Smooth muscle cell of the brain vasculature (primary cell): Measurements from ENCODE around the gene ARV1.
"Not testable (repeated sequence)": the region's sequence is repeated elsewhere in the genome, so short reads cannot be mapped to it uniquely, and the experiment has no call there.

Source experiments
- DNase-seq: peaks from one replicate; pipeline ENCODE4 v3.0.0-alpha.2; 2012; ENCODE audit warnings: low read depth, low spot score

ARV1 gene

DNA sequence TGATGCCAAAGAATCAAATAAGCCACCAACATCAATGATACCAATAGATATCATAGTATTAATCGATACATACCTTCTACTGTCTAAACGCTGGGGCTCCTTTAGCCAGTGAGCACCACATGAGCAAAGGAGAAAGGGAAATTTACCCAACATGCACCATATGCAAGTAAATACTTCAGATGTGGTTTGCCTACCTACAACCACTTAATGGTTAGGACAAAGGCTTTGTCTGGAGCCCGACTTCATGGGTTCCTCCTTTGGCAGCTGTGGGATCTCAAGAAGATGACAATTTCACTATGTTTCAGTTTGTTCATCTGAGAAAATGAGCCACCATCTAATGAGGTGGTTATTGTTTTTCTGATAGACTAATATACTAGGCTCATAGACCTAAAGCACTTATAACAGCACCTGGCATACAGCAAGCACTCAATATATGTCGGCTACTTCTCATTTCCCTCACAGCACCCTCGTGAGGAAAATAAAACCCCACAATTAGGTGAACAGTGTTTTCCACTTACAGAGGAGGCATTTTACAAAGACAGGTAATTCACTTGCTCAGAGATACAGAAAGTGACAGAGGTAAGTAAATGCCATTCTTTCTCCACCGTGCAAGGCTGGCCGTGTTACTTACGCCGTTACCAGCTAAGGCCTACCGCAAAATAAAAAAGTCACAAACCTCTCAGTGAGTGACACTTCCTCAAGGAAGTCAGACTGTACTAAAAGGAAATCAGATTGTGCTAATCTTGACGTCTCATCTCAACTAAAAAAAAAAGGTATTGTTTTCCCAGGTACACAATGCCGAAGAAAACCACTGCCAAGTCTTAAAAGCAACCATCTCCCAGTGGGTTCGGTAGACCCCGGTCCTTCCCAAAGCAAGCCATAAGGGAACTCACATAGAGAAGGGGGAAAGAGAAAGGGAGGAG, 1.8 kb upstream of the ARV1 start:
- DNase-seq: no peak

GRCh38 chr1:230977761-230978490, 968 bp upstream of the ARV1 start:
- no peak for DNase-seq

GRCh38 chr1:230979389-230979716, 459 bp downstream of the ARV1 start:
- DNase-seq: no peak

GRCh38 chr1:230979952-230980351, 1.1 kb downstream of the ARV1 start:
- DNase-seq: no peak

DNA sequence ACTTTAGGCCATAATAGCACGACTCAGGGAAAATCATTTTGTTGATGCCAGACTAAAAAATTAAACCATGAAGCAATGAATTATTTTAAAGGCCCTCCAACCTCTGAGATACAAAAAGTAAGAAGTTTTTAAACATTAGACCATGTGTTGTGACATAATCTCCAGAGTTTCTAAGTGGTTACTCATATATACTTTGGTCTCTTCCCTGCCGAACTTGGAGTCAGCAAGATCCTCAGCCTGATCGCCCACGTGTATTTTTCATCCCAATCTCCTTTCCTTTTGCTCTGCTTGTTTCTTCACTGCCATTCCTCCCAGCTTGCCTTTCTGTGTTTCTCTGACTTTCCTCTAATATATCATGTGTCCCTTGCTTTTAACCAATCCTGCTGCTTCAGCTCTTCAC, 3.8 kb downstream of the ARV1 start:
- no peak for DNase-seq

DNA sequence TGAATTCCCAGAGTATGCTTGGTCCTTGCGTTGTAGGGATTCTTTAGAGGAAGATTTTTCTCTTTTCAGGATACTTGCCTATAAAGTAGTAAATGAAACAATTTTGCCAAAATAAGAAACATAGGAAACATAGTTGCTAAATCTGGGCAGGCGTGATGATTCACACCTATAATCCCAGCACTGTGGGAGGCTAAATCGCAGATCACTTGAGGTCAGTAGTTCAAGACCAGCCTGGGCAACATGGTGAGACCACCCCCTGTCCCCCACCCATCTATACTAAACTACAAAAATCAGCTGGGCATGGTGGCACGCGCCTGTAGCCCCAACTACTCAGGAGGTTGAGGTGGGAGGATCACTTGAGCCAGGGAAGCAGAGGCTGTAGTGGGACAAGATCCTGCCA, 4.9 kb downstream of the ARV1 start:
- DNase-seq: no peak

DNA sequence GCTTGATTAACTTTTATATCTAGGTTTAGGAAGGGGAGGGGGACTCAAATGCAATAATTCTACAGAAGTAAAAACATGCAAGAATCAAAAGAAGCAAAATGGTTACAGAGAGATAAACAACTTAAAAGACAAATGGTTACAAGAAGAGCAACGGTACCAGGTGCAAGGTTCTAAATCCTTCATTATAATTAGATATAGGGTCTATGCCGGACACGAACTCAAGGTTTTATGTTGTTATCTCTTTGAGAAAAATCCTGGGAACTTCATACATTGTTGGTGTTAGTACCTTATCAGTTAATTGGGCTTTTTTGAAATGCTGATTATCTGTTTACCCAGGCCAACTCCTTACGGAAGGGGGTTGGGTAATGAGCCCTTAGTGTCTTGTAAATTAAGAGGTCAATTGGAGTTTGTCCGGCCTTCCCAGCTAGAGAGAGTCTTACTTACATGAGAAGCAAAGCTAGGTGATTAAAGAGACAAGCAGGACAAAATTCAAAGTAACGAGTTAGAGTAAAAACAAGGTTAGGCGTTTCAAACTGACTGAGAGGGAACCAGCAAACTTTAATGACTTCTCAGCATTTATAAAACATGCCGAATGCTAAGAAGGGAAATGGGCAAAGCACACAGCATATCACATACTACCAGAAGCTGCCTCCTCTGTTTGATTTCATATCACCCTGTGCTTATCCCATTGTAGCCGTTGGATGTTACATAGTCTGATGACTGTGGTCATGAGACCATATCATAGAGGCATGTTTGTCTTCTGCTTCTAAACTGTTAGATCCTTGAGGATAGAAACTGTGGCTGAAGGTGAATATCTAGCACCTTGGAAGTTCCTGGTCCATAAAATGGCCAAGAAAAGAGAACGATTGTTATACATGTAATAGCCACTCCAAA, 6.0 kb downstream of the ARV1 start:
- not testable (repeated sequence) for DNase-seq

GRCh38 chr1:230985711-230986110, 6.8 kb downstream of the ARV1 start:
- DNase-seq: no peak

- no peak for DNase-seq
Measured at GRCh38 chr1:230986976-230987375, 8.1 kb downstream of the ARV1 start.

DNA sequence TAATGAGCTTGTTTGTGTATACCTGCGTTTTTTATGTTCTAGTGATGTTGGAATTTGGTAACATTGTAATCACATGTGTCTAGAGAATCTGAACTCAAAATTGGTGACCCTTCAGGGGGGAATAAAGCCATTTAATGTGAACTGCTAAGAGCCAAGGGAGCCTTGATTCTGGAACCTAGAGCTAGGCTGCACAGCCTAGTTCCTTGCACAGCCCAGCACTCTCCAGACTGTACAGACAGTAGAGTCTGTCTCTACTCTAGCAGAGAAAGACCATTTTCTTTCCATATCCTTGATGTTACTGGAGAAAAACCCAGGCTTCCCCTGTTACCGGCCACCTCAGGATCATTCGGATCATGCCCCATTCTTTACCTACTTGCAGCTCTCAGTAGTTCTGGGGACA, 8.6 kb downstream of the ARV1 start:
- no peak for DNase-seq

DNA sequence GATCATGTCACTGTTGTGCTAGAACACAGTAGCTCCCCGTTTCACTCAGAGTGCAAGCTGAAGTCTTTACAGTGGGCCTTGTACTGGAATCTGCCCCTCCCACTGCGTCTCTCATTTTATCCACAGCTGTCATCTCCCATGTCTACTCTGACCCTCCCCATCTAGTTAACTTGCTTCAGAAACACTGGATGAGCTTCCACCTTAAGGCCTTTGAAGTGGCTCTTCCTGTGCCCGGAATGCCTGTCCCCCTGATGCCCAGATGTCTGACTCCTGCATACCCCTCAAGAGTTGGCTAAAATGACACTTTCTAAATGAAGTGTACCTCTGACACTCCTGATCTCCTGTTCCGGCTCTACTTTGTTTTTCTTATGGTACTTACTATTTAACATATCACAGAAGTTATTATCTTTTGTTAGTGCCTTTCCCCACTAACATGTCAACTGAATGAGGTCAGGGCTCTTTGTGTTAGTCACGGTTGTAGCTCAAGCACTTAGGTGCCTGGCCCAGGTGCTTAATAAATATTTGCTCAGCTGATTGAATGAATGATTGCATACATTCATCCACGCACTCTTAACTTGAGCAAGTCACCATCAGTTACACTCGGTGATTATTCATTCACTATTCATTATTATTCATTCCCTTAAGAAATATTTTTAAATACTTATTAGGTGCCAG, 13.3 kb downstream of the ARV1 start:
- no peak for DNase-seq

DNA sequence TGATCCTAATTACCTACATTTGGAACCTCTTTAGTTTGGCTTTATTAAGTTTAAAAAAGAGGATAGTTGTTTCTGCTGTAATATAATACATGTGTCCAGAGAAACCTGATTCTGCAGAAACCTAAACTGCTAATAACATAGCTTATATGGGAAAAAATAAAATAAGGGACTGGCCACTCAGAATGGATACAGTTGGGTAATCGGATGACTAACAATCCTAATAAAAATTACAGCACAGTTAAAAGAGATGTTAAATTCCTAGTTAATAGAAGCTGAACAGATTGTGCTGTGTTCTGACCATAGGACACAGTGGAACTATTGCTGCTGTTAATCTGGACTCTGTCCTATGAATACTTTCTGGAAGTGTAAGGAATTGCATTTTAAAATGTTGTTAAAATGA, 16.0 kb downstream of the ARV1 start:
- no peak for DNase-seq

- DNase-seq: no peak
Measured at GRCh38 chr1:231000201-231000600, 21.3 kb downstream of the ARV1 start.

- no peak for DNase-seq
Measured at GRCh38 chr1:231000639-231001038, 21.7 kb downstream of the ARV1 start.

- no peak for DNase-seq
Measured at GRCh38 chr1:231001892-231002291, 23.0 kb downstream of the ARV1 start.

GRCh38 chr1:231007535-231007934, 28.6 kb downstream of the ARV1 start:
- DNase-seq: not testable (repeated sequence)

- no peak for DNase-seq
Measured at GRCh38 chr1:231011360-231011759, 32.5 kb downstream of the ARV1 start.

DNA sequence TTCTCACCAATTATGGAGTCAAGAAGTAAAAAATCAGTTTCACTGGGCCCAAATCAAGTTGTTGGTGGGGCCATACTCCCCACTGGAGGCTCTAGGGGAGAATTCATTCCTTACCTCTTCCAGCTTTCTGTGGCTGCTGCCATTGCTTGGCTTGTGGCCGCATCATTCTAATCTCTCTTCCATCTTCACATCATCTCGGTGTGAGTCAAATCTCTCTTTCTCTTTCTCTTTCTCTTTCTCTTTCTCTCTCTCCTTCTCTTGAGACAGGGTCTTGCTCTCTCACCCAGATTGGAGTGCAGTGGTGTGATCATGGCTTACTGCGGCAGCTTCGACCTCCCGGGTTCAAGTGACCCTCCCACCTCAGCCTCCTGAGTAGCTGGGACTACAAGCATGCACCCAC, 33.1 kb downstream of the ARV1 start:
- DNase-seq: no peak

DNA sequence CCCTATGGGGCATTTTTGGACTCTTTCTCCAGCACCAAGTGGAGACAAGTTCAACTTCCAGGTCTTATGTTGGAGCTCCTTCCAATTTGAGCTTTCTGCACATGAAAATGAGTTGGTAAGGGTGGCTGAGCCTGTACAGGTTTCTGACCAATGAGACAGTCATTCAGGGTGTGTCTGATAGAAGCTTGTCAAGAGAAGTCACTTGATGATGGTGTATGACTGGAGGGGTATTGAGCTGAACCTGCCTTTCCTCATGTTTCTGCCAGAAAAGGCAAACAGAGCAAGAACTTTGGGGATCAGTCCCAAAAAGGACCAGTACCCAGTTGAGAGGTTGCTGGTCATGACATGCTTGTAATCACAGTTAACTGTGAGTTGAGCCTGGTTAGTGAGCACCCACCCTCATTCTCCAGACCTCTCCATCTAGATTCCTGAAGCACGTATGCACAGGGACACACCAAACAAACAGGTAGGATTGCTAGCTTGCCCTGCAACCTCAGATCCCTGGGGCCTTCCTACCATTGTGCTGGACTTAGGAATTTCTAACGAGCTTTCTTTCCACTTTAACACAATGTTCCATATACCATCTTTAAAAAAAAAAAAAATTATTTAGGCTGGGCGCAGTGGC, 34.6 kb downstream of the ARV1 start:
- DNase-seq: no peak

DNA sequence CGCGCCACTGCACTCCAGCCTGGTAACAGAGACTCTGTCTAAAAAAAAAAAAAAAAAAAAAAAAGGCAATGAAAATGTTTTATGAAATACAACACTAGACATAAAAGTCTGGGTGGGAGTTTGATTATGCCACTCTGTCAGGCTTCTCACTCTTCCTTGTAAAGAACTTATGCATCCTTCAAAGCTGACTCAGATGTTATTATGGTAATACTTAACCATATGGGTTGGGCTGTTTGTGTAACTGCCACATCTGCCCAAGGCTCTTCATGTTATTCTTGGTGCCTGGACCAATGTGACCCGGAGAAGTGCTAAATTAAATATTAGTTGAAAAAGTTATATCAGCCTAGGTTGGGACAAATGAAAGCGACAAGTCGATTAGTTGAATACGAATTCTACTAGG, 37.3 kb downstream of the ARV1 start:
- DNase-seq: no peak

DNA sequence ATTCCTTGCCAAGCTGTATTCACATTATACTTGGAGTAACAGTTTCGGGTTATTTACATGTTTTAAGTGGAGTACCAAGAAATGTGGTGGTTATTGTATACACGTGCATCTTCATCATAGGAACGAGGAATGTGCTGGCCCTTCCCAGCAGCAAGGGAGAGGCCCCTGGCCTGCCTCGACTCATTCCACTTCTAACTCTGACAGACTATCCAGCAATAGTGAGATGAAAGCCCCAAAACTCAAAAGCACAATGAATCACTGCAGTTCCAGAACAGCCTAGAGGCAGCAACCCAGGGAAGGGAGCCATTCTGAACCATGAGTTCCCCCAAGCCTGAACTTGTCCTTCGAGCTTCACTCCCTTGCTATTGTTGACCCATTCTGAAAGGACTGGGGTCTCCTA, 38.1 kb downstream of the ARV1 start:
- DNase-seq: no peak
